ENCODE data around the gene UBA1.
A peak's percentile ranks its signal among the peaks of the same experiment; 100 is the strongest.

The UBA1 gene

DNA sequence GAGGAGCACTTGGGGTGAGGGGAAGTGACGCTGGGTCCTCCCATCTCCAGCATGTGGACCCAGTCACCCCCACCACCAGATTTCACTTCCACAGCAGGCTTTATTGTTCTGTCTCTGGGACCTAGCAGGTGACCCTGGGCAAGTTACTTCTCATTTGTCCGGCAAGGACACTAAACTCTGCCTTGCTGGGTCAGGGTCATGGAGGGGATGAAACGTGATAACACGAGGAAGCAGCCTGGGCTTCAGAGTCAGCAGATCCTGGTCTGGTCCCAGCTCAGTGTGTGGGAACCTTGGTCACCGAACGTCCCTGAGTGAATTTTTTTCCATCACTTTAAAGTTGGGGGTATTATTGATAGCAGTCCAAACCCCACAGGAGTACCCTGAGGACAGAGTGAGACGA is 3.9 kb downstream of the UBA1 start:
- Histone ChIP-seq H3K27me3 (ENCODE audit: insufficient read depth, low read length, poor library complexity, severe bottlenecking) (peaks cover 5% of the 10 kb centered on the region), H3K4me3 (ENCODE audit: low read length, poor library complexity, severe bottlenecking) (peak overlapping the region; percentile 97), H3K9ac (ENCODE audit: low read depth, low read length, poor library complexity, severe bottlenecking) (no peak overlapping the region), H3K4me1 (ENCODE audit: insufficient read depth, low read length, poor library complexity, severe bottlenecking) (peaks cover 28% of the 10 kb centered on the region), H4K20me1 (ENCODE audit: insufficient read depth, low read length, poor library complexity, severe bottlenecking) (peaks cover 40% of the 10 kb centered on the region), H3K36me3 (ENCODE audit: insufficient read depth, low read length) (peaks cover 39% of the 10 kb centered on the region; the same call in 1 of the 2 replicates), H3K4me2 (ENCODE audit: low read depth, low read length, poor library complexity, severe bottlenecking) (peak overlapping the region; percentile 92), H3K9me3 (ENCODE audit: insufficient read depth, low read depth, low read length) (no peaks in the 10 kb centered on the region), H2AFZ (ENCODE audit: low read length) (no peak overlapping the region), H3K9me2 (replicated peaks; ENCODE audit: low read depth, low read length) (no peaks in the 10 kb centered on the region), H3F3A (ENCODE audit: low read depth) (no peaks in the 10 kb centered on the region), H3K79me2 (ENCODE audit: insufficient read depth, low read length) (peaks cover 57% of the 10 kb centered on the region)
- TF ChIP-seq, protein P1, sequence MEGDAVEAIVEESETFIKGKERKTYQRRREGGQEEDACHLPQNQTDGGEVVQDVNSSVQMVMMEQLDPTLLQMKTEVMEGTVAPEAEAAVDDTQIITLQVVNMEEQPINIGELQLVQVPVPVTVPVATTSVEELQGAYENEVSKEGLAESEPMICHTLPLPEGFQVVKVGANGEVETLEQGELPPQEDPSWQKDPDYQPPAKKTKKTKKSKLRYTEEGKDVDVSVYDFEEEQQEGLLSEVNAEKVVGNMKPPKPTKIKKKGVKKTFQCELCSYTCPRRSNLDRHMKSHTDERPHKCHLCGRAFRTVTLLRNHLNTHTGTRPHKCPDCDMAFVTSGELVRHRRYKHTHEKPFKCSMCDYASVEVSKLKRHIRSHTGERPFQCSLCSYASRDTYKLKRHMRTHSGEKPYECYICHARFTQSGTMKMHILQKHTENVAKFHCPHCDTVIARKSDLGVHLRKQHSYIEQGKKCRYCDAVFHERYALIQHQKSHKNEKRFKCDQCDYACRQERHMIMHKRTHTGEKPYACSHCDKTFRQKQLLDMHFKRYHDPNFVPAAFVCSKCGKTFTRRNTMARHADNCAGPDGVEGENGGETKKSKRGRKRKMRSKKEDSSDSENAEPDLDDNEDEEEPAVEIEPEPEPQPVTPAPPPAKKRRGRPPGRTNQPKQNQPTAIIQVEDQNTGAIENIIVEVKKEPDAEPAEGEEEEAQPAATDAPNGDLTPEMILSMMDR (conservative IDR thresholded peaks at IDR 0.05; ENCODE audit: low read length), result no peak

GRCh38 chrX:47198026-47198686 is 4.5 kb downstream of the UBA1 start:
- Histone ChIP-seq H3K9ac (ENCODE audit: low read depth, low read length, poor library complexity, severe bottlenecking) (no peak overlapping the region), H3K4me3 (ENCODE audit: low read length, poor library complexity, severe bottlenecking) (peak overlapping the region; percentile 97), H3K79me2 (ENCODE audit: insufficient read depth, low read length) (peaks cover 57% of the 10 kb centered on the region), H3F3A (ENCODE audit: low read depth) (no peaks in the 10 kb centered on the region), H3K4me2 (ENCODE audit: low read depth, low read length, poor library complexity, severe bottlenecking) (peak overlapping the region; percentile 92), H3K27me3 (ENCODE audit: insufficient read depth, low read length, poor library complexity, severe bottlenecking) (peaks cover 5% of the 10 kb centered on the region), H3K9me3 (ENCODE audit: insufficient read depth, low read depth, low read length) (no peaks in the 10 kb centered on the region), H3K4me1 (ENCODE audit: insufficient read depth, low read length, poor library complexity, severe bottlenecking) (peaks cover 28% of the 10 kb centered on the region), H3K36me3 (ENCODE audit: insufficient read depth, low read length) (peaks cover 45% of the 10 kb centered on the region; the same call in 1 of the 2 replicates), H3K9me2 (replicated peaks; ENCODE audit: low read depth, low read length) (no peaks in the 10 kb centered on the region), H4K20me1 (ENCODE audit: insufficient read depth, low read length, poor library complexity, severe bottlenecking) (peaks cover 40% of the 10 kb centered on the region), H2AFZ (ENCODE audit: low read length) (no peak overlapping the region)
- no peak for TF ChIP-seq EZH2phosphoT487 (IDR thresholded peaks at IDR 0.05; ENCODE audit: borderline replicate concordance)
- TF ChIP-seq, protein P1 (conservative IDR thresholded peaks at IDR 0.05; ENCODE audit: low read length), result no peak

DNA sequence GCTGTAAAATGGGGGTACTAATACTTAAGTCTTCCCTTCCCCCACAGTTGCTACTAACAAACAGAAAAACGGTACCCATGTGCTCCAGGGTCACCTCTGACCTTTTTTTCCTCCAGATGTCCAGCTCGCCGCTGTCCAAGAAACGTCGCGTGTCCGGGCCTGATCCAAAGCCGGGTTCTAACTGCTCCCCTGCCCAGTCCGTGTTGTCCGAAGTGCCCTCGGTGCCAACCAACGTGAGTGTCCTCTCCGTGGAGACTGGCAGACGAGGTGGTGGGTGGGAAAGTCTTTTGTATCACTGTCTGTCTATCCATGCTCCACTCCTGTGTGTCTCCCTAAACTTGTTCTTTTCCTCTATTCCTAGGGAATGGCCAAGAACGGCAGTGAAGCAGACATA is 5.1 kb downstream of the UBA1 start:
- H3K4me1 ChIP-seq (ENCODE audit: insufficient read depth, low read length, poor library complexity, severe bottlenecking), result peaks cover 28% of the 10 kb centered on the region
- no peaks in the 10 kb centered on the region for H3K9me2 ChIP-seq (replicated peaks; ENCODE audit: low read depth, low read length)
- peaks cover 5% of the 10 kb centered on the region for H3K27me3 ChIP-seq (ENCODE audit: insufficient read depth, low read length, poor library complexity, severe bottlenecking)
- peak overlapping the region; percentile 92 for H3K4me2 ChIP-seq (ENCODE audit: low read depth, low read length, poor library complexity, severe bottlenecking)
- peaks cover 57% of the 10 kb centered on the region for H3K79me2 ChIP-seq (ENCODE audit: insufficient read depth, low read length)
- H3K9me3 ChIP-seq (ENCODE audit: insufficient read depth, low read depth, low read length), result no peaks in the 10 kb centered on the region
- H3K4me3 ChIP-seq (ENCODE audit: low read length, poor library complexity, severe bottlenecking), result no peak overlapping the region
- TF ChIP-seq, protein P1 (conservative IDR thresholded peaks at IDR 0.05; ENCODE audit: low read length), result no peak
- no peak for TF ChIP-seq EZH2phosphoT487 (IDR thresholded peaks at IDR 0.05; ENCODE audit: borderline replicate concordance)
- no peak overlapping the region for H2AFZ ChIP-seq (ENCODE audit: low read length)
- H3F3A ChIP-seq (ENCODE audit: low read depth), result no peaks in the 10 kb centered on the region
- peaks cover 40% of the 10 kb centered on the region for H4K20me1 ChIP-seq (ENCODE audit: insufficient read depth, low read length, poor library complexity, severe bottlenecking)
- no peak overlapping the region for H3K9ac ChIP-seq (ENCODE audit: low read depth, low read length, poor library complexity, severe bottlenecking)
- H3K36me3 ChIP-seq (ENCODE audit: insufficient read depth, low read length), result peaks cover 49% of the 10 kb centered on the region; the same call in 1 of the 2 replicates
